Inferior parietal cortex (tissue), 1 donor: ENCODE results near the gene HUS1B.
"Not testable (repeated sequence)": the region's sequence is repeated elsewhere in the genome, so short reads cannot be mapped to it uniquely, and the experiment has no call there.

Source experiments
- DNase-seq: peaks from one replicate; pipeline ENCODE4 v3.0.0-alpha.2; 2016; ENCODE audit errors: extremely low spot score

HUS1B gene

GRCh38 chr6:656460-657252, at the start of gene HUS1B:
TSS of gene HUS1B (minus strand) at chr6:657100. CDS start at chr6:656944, 156 bp downstream.
- DNase-seq = no peak

DNA sequence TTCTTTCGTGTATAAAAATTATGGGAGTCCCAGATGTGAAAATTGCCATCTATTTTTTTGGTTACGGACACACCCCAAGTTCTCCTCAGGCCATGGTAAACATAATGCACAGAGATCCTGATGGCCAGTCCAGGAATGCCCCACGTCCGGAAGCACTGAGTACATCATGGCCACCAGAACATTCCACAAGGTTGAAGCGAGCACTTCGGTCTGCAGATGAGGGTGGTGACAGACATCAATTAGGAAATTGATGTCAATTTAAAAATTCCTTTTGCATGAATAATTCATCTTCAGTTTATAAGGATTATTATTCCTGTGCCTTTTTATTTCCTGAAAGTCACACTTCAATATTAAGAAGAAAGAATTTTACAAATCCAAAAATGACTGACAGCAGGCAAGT, 49.2 kb upstream of the HUS1B start:
- no peak for DNase-seq

GRCh38 chr6:705047-705446, 48.1 kb upstream of the HUS1B start:
- no peak for DNase-seq

- DNase-seq = no peak
Observed at GRCh38 chr6:704046-704445, 47.1 kb upstream of the HUS1B start.

- no peak for DNase-seq
Observed at GRCh38 chr6:703552-703951, 46.7 kb upstream of the HUS1B start.

GRCh38 chr6:701700-702479, 45.0 kb upstream of the HUS1B start:
- no peak for DNase-seq

- no peak for DNase-seq
Observed at GRCh38 chr6:701215-701614, 44.3 kb upstream of the HUS1B start.

DNA sequence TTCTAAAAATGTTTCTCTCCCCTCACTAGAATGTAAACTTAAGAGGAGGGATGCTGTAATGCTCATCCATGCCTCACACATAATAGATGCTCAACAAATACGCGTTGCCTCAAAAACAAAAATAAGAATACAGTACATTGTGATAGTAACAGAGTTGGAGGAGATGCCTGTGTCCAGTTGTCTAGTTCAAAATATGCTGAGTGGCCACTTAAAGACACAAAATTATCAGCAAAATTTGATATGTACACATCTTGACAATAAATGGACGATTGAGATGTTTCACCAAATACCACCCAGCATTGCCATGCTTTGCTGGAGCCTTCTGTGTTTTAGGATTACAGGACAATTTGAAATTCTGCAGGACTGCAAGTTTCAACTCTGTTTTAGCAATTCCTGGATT, 43.6 kb upstream of the HUS1B start:
- no peak for DNase-seq

- DNase-seq = no peak
Observed at GRCh38 chr6:699319-699718, 42.4 kb upstream of the HUS1B start.

DNA sequence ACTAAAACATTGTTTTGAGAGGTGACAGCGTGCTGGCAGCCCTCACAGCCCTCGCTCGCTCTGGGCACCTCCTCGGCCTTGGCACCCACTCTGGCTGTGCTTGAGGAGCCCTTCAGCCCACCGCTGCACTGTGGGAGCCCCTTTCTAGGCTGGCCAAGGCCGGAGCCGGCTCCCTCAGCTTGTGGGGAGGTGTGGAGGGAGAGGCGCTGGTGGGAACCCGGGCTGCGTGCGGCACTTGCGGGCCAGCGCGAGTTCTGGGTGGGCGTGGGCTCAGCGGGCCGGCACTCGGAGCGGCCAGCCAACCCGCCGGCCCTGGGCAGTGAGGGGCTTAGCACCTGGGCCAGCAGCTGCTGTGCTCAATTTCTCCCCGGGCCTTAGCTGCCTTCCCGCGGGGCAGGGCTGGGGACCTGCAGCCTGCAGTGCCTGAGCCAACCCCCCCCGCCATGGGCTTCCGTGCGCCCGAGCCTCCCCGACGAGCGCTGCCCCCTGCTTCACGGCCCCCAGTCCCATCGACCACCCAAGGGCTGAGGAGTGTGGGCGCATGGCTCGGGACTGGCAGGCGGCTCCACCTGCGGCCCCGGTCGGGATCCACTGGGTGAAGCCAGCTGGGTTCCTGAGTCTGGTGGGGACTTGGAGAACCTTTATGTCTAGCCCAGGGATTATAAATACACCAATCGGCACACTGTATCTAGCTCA, 37.7 kb upstream of the HUS1B start:
- DNase-seq = not testable (repeated sequence)

DNA sequence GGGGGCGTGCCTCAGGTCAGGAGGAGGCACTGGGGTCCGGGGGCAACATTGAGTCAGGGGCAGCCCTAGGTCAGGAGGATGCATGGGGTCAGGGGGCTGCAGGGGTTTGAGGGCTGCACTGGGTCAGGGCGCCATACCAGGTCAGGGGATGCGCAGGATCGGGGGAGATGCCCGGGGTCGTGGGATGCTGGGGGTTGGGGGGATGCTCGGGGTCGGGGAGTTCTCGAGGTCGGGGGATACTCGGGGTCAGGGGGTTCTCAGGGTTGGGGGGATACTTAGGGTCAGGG, 36.8 kb upstream of the HUS1B start:
- DNase-seq = no peak

GRCh38 chr6:692858-693722, 36.2 kb upstream of the HUS1B start, which contains the start of gene EXOC2:
TSS of gene EXOC2 (minus strand) at chr6:693139. CDS start at chr6:637818, 55,321 bp downstream.
- DNase-seq = peak; percentile 86

- DNase-seq = peak; percentile 57
Observed at GRCh38 chr6:692356-692851, 35.5 kb upstream of the HUS1B start.

DNA sequence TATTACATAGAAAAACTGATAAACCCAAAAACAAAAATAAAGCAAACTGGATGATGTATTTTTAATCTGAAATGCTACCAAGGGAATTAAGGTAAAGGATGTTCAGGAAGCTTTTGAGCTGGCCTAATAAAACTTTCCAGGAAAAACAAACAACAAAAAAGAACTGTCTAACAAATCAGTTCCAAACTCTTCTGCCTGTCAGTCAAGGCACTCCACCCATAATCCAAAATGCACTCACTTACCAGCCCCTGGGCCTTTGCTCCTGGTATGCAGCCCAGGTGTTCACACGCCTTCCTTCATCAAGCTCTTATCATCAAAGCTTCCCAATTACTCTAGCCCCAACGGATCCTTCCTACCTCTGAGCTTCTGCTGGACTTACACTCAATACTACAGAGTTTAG, 32.3 kb upstream of the HUS1B start:
- DNase-seq = no peak

- DNase-seq = no peak
Observed at GRCh38 chr6:686497-686896, 29.6 kb upstream of the HUS1B start.

GRCh38 chr6:684831-685636, 28.1 kb upstream of the HUS1B start:
- no peak for DNase-seq

DNA sequence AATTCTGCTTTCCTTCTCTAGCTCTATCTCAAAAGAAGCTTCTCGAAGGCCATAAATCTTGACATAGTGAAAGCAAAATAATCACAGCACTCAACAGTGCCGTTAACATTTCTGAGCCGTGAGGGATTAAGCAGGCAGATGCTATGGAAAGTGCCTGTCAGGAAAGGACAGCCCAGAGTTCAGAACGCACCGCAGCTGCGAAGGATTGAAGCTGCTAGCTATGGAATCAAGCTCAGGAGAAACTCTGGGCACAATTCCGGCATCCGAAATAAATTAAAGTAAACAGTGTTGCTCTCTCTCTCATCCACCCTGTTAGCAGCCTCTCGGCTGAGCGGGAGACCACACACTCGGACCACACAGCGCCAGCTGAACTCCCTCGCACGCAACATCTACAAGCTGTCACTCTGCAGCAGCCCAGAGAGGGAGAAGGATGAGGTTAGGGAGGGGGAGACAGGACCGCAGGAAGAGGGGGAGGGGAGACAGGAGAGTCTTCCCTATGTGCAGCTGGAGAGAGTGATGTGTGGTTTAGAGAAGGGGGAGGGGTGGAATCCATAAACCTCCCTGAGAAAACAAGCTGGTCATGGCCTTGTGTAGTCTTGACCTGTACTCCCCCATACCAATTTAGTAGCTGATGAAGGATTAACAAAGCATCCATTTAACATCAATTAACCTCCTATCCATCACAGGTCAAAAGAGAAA, 27.0 kb upstream of the HUS1B start:
- no peak for DNase-seq

DNA sequence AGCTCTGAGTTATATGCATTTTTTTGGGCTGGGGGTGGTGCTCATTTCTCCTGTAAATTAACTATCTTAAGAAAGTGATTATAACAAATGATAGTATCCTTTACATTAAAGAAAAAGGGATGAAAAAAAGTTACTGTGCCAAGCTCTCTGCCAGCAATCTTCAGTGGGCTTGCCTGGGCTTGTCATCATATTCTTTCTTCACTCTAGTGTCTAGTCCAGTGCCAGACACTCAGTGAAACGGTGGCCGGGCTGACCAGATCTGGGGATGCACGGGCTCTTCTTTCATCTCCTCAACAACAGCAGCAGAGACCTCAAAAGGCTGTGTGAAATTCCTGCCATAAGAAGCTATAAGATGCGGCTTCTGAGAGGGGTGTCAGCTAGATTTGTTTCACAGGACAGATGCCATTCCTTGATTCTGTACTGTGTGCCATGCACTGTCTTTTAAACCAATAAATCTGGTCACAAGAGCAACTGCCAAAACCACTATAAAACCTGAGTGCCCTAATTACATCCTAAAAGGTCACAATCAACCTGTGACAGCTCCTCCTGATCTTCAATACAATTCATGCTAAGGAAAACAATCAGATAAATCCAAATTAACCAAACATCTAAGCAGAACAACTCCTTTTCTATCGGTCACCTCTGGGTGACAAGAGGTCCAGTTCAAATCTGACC, 23.9 kb upstream of the HUS1B start:
- DNase-seq = no peak

- no peak for DNase-seq
Observed at GRCh38 chr6:680251-680650, 23.4 kb upstream of the HUS1B start.
